Panc1 (cell line): ENCODE measurements around the gene XPA. TPM values are rescaled to one million over a fixed set of nuclear protein-coding genes. Genes with fewer than 3 reads are reported as not detected.

Source experiments
- ATAC-seq: fragments of 200-7000 bp; cut with Tn5 transposase; 2 replicates; pipeline ENCODE4 v1.9.1; 2020; ENCODE audit warnings: mild to moderate bottlenecking, moderate library complexity
- BruUV-seq: library from RNA; stranded (reverse); fragments of 400-500 nt; replicated peaks from 2 replicates; lab custom pipeline; 2021; lab: Mats Ljungman, UMichigan
- CTCF ChIA-PET: fragments of 300-600 bp; sonication (Branson Sonifier 250); formaldehyde crosslinking; loops from one replicate; lab custom pipeline; 2022; ENCODE audit warnings: antibody characterized with exemption; lab: Charles Lee
- POLR2A ChIA-PET: fragments of 300-600 bp; sonication (Branson Sonifier 250); formaldehyde crosslinking; loops from one replicate; lab custom pipeline; 2022; ENCODE audit warnings: antibody characterized with exemption; lab: Charles Lee
- DNase-seq: peaks from one replicate; pipeline ENCODE4 v3.0.0-alpha.2; 2010; ENCODE audit warnings: low read depth, low spot score
- H3K27ac ChIP-seq: 2 replicates; pipeline ENCODE4 v1.5.1; 2011; ENCODE audit warnings: mild to moderate bottlenecking, low read length, inconsistent platforms
- H3K27me3 ChIP-seq: fragments of 200-500 bp; sonication (Bioruptor generic); 2 replicates; pipeline ENCODE4 v1.6.0; 2014; ENCODE audit warnings: low read length, inconsistent platforms; ENCODE audit not compliant: control insufficient read depth, insufficient read depth
- H3K36me3 ChIP-seq: fragments of 200-500 bp; sonication (Bioruptor generic); 2 replicates; pipeline ENCODE4 v1.5.1; 2014; ENCODE audit warnings: inconsistent platforms, mild to moderate bottlenecking, low read length, moderate library complexity; ENCODE audit not compliant: control insufficient read depth, insufficient read depth
- H3K4me1 ChIP-seq: 2 replicates; pipeline ENCODE4 v1.5.1; 2011; ENCODE audit warnings: inconsistent platforms, mild to moderate bottlenecking, low read length, moderate library complexity; ENCODE audit not compliant: control insufficient read depth, insufficient read depth
- H3K4me3 ChIP-seq, 2 experiments: 2 replicates each; pipeline ENCODE4 v1.5.1; 2011 to 2012; ENCODE audit warnings: low read depth in 2 of 2, low read length in 2 of 2, mild to moderate bottlenecking in 2 of 2, inconsistent platforms in 1 of 2, moderate library complexity in 1 of 2
- H3K9me3 ChIP-seq: fragments of 200-500 bp; sonication (Bioruptor generic); 2 replicates; pipeline ENCODE4 v1.5.1; 2014; ENCODE audit warnings: low read depth, mild to moderate bottlenecking, inconsistent platforms, low read length, moderate library complexity; ENCODE audit not compliant: control insufficient read depth, insufficient read depth
- CTCF ChIP-seq: fragments of 450-650 bp; IDR thresholded peaks from 2 replicates; pipeline ENCODE4 v1.5.1; 2017; ENCODE audit warnings: mild to moderate bottlenecking
- POLR2AphosphoS5 ChIP-seq: IDR thresholded peaks from 2 replicates; pipeline ENCODE4 v1.6.1; 2012; ENCODE audit warnings: mild to moderate bottlenecking, low read depth, low read length, moderate library complexity
- REST ChIP-seq, 2 experiments: IDR thresholded peaks; 2 replicates each; pipeline ENCODE4 v1.6.1; 2011 to 2012; ENCODE audit warnings: low read depth in 2 of 2, control low read depth in 1 of 2, low read length in 1 of 2, mild to moderate bottlenecking in 1 of 2, moderate library complexity in 1 of 2; ENCODE audit not compliant: insufficient read depth in 1 of 2
- SIN3A ChIP-seq: IDR thresholded peaks from 2 replicates; pipeline ENCODE4 v1.6.1; 2012; ENCODE audit warnings: low read depth, mild to moderate bottlenecking, low read length, moderate library complexity, borderline replicate concordance; ENCODE audit not compliant: insufficient read depth
- TCF7L2 ChIP-seq: IDR thresholded peaks from 2 replicates; pipeline ENCODE4 v1.6.1; 2011; ENCODE audit warnings: mild to moderate bottlenecking, low read depth, low read length, inconsistent platforms
- in situ Hi-C: cut with HindIII; loops from 2 replicates; pipeline ENCODE4 v1.10.0; 2016; ENCODE audit warnings: low sequenced_read_pairs, low pct_unique_long_range_greater_than_20kb
- intact Hi-C: fragments of 100-400 bp; cut with micrococcal nuclease; formaldehyde crosslinking; loops from one replicate; pipeline ENCODE4 v1.10.0; 2022; ENCODE audit not compliant: unreplicated experiment
- total RNA-seq: library from RNA; stranded (reverse); gene quantifications from one replicate; pipeline ENCODE4 v1.2.1, GENCODE V29; 2021; ENCODE audit not compliant: unreplicated experiment

XPA gene
- total RNA-seq, 1 experiment from 2014 or later = 7.1 TPM

GRCh38 chr9:97632985-97633858 is 63.9 kb downstream of the XPA start, which contains the start of the genes NCBP1 and TSTD2:
TSS of gene NCBP1 (plus strand) at chr9:97633821. CDS start at chr9:97633882, 61 bp downstream.
TSS of gene TSTD2 (minus strand) at chr9:97633368. CDS start at chr9:97627562, 5,806 bp downstream.
- H3K9me3 ChIP-seq = no peaks in the 10 kb centered on the region
- TF ChIP-seq POLR2AphosphoS5 (peak; percentile 19; the same call in 1 of the 2 replicates), SIN3A (peak; percentile 71; the same call in 1 of the 2 replicates), REST (IDR thresholded peaks at IDR 0.05; ENCODE audit: insufficient read depth in 1 of 2, low read depth in 2 of 2, low read length in 1 of 2) (no peak), CTCF (no peak), TCF7L2 (no peak; the same call in 1 of the 2 replicates)
- H3K4me1 ChIP-seq = peaks cover 24% of the 10 kb centered on the region
- ChIA-PET CTCF (interaction anchor here (0.6 to 0.7 kb wide), 3 partner anchors 23 to 266 kb away, joined by 6 to 8 read pairs (median 6); no protein-coding TSS in a partner anchor), POLR2A (interaction anchor here (0.6 to 1.2 kb wide), 4 partner anchors 54 to 912 kb away, joined by 3 to 4 read pairs (median 3); no protein-coding TSS in a partner anchor)
- no peaks in the 10 kb centered on the region for H3K27me3 ChIP-seq
- H3K27ac ChIP-seq = peak within 1 kb of the TSS; percentile 95
- peak; percentile 95 for ATAC-seq
- peak; percentile 79 for DNase-seq
- in situ Hi-C loops = no loop called here
- intact Hi-C loops = no loop called here
- peak within 1 kb of the TSS; percentile 87 to 96 for H3K4me3 ChIP-seq
- H3K36me3 ChIP-seq = peaks cover 3% of the 10 kb centered on the region
- BruUV-seq = no TSS peak

GRCh38 chr9:97632248-97632984 is 64.7 kb downstream of the XPA start:
- CTCF ChIA-PET = no interaction called here
- peaks cover 3% of the 10 kb centered on the region for H3K36me3 ChIP-seq
- in situ Hi-C loops (no loop called here), intact Hi-C loops (no loop called here)
- peak; percentile 26; the same call in 1 of the 2 replicates for ATAC-seq
- no peaks in the 10 kb centered on the region for H3K9me3 ChIP-seq
- BruUV-seq = TSS peak; percentile 94
- DNase-seq = peak; percentile 5
- TF ChIP-seq SIN3A (no peak), CTCF (no peak)
- H3K4me3 ChIP-seq = peak overlapping the region; percentile 87 to 96
- H3K27me3 ChIP-seq = no peaks in the 10 kb centered on the region
- H3K27ac ChIP-seq = peak overlapping the region; percentile 95
- POLR2A ChIA-PET = interaction anchor here (0.6 to 1.2 kb wide), 6 partner anchors 11 to 493 kb away, joined by 3 to 4 read pairs (median 3); no protein-coding TSS in a partner anchor
- peaks cover 22% of the 10 kb centered on the region for H3K4me1 ChIP-seq
